ES-I3 (cell line): ENCODE data around the gene IL16.

Experiments
- H3K36me3 ChIP-seq: 2 replicates; pipeline ENCODE4 v1.6.1; 2013; ENCODE audit warnings: mild to moderate bottlenecking, low read length, control low read depth, moderate library complexity; ENCODE audit not compliant: insufficient read depth
- H3K4me1 ChIP-seq: 2 replicates; pipeline ENCODE4 v1.6.1; 2013; ENCODE audit warnings: mild to moderate bottlenecking, control low read depth, low read length; ENCODE audit not compliant: insufficient read depth
- H3K9ac ChIP-seq: 2 replicates; pipeline ENCODE4 v1.6.1; 2013; ENCODE audit warnings: low read depth, mild to moderate bottlenecking, low read length, moderate library complexity
- H3K9me3 ChIP-seq: 2 replicates; pipeline ENCODE4 v1.6.1; 2013; ENCODE audit warnings: mild to moderate bottlenecking, low read length, moderate library complexity; ENCODE audit not compliant: control insufficient read depth, insufficient read depth

Gene IL16

GRCh38 chr15:81209635-81210034, 13.0 kb downstream of the IL16 start:
- Histone ChIP-seq H3K9ac (no peak overlapping the region), H3K9me3 (no peaks in the 10 kb centered on the region; the same call in 1 of the 2 replicates), H3K36me3 (no peaks in the 10 kb centered on the region), H3K4me1 (no peaks in the 10 kb centered on the region)

DNA sequence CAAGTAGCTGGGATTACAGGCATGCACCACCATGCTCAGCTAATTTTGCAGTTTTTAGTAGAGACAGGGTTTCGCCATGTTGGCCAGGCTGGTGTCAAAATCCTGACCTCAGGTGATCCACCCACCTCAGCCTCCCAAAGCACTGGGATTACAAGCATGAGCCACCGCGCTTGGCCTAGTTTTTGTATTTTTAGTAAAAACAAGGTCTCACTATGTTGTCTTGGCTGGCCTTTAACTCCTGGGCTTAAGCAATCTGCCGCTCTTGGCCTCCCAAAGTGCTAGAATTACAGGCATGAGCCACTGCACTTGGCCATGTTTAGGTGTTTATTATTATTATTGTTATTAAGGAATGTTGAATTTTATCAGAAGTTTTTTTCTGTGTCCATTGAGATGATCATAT, 14.7 kb downstream of the IL16 start:
- H3K9ac ChIP-seq = no peak overlapping the region
- no peaks in the 10 kb centered on the region for H3K36me3 ChIP-seq
- no peaks in the 10 kb centered on the region; the same call in 1 of the 2 replicates for H3K9me3 ChIP-seq
- H3K4me1 ChIP-seq = no peaks in the 10 kb centered on the region

DNA sequence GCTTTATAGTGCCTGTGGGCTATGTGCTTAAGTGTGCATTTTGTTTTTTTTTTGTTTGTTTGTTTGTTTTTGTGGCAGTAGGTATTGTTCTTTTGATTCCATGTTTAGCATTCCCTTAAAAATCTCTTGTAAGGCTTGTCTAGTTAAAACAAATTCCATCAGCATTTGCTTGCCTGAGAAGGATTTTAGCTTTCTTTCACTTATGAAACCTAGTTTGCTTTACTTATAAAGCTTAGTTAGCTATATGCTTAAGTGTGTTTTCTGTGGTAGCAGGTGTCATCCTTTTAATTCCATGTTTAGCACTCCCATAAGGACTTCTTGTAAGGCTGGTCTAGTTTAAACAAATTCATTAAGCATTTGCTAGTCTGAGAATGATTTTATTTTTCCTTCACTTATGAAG, 17.3 kb downstream of the IL16 start:
- no peak overlapping the region for H3K9ac ChIP-seq
- H3K4me1 ChIP-seq = no peaks in the 10 kb centered on the region
- no peaks in the 10 kb centered on the region for H3K36me3 ChIP-seq
- H3K9me3 ChIP-seq = no peaks in the 10 kb centered on the region; the same call in 1 of the 2 replicates

GRCh38 chr15:81215531-81215930, 18.9 kb downstream of the IL16 start:
- H3K36me3 ChIP-seq = no peaks in the 10 kb centered on the region
- H3K9me3 ChIP-seq = no peaks in the 10 kb centered on the region; the same call in 1 of the 2 replicates
- no peaks in the 10 kb centered on the region for H3K4me1 ChIP-seq
- no peak overlapping the region for H3K9ac ChIP-seq

- Histone ChIP-seq H3K36me3 (no peaks in the 10 kb centered on the region), H3K9ac (no peak overlapping the region), H3K9me3 (no peaks in the 10 kb centered on the region; the same call in 1 of the 2 replicates), H3K4me1 (no peaks in the 10 kb centered on the region)
Observed at GRCh38 chr15:81215983-81216382, 19.3 kb downstream of the IL16 start.

DNA sequence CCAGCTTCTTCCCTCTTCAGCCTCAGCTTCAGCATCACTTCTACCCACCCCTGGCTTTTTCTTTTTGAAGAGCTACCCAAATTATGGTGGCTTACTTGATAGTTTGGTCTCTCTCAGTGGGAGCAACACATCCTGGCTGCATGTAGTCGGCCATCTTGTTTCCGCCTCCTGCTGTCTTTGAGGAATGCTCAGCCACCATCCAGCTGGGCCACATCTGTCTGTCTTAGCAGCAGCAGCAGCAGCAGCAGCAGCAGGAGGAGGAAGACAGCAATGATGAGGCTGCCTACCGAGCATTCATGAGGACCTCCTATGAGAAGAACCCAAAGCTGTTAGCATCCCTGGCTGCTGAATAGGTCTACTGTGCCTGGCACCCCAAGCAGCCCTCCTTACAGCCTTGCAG, 19.7 kb downstream of the IL16 start:
- no peaks in the 10 kb centered on the region for H3K36me3 ChIP-seq
- no peaks in the 10 kb centered on the region; the same call in 1 of the 2 replicates for H3K9me3 ChIP-seq

DNA sequence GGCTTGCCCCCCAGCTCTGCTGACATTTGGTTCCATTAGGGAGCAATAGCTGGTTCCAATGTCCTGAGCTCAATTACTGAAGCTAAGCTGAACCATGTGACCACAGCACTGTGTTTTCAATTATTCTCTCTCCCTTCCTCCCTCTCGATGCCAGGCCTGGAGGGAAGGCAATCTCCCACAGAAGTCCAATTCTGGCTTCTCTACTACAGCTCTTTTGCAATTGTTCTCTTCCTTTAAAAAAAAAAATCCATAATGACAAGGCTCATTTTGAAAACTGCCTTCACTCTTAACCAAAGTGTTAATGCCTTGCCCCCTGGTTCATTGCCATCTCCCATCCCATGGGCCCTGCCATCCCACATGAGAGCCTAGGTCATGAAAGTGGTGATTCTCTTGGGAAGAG, 24.8 kb downstream of the IL16 start:
- no peaks in the 10 kb centered on the region for H3K9me3 ChIP-seq
- H3K4me1 ChIP-seq = no peaks in the 10 kb centered on the region
- H3K9ac ChIP-seq = no peak overlapping the region
- no peaks in the 10 kb centered on the region for H3K36me3 ChIP-seq

More for the DNA sequence above, 19.7 kb downstream of the IL16 start:
- Histone ChIP-seq H3K9ac (no peak overlapping the region), H3K4me1 (no peaks in the 10 kb centered on the region)

DNA sequence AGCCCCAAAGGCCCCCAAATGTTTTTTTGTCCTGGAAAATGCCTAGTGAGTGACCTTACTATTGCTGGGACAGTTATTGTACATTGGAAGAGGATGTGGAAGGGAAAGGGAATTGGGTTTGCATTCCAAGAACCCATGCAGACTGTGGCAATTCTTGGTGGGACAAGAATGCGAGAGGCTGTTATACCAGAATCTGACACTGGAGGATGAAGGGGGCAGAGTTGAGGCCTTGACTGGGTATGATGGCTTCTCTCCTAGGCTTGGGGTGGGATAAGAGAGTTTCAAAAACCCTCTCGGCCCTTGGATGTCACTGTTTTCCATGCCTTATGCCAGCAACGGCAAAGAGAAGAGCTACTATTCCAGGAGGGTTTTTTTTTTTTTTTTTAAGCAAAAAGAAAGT, 25.3 kb downstream of the IL16 start:
- Histone ChIP-seq H3K9me3 (no peaks in the 10 kb centered on the region), H3K9ac (no peak overlapping the region), H3K4me1 (no peaks in the 10 kb centered on the region), H3K36me3 (no peaks in the 10 kb centered on the region)

DNA sequence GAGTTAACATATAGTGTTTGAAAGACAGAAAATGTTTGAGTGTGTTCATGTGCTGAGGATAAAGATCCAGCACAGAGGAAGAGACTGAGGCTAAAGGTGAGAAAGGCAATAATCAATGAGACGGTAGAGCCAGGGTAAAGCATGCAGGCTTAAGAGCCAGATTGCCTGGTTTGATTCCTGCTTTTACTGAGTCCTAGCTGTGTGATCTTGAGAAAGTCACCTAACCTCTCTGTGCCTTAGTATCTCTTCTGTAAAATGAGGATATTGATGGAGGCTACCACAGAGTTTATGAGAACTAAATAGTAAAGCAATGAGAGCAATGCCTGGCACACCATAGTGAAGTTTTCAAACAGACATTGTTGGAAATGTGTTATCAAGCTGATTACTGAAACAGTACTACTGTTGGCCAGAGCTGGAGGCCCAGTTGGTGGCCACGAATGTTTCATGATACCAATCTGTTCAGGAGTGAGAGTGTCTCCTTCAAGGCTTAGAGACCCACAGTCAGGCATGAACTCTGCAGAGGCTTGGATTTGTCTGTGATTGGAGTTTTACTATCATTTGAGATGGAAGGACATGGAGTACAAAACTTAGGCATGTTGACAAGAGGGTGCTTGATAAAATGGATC, 26.8 kb downstream of the IL16 start:
- H3K36me3 ChIP-seq = no peaks in the 10 kb centered on the region
- no peaks in the 10 kb centered on the region for H3K4me1 ChIP-seq
- no peak overlapping the region for H3K9ac ChIP-seq
- no peaks in the 10 kb centered on the region for H3K9me3 ChIP-seq

DNA sequence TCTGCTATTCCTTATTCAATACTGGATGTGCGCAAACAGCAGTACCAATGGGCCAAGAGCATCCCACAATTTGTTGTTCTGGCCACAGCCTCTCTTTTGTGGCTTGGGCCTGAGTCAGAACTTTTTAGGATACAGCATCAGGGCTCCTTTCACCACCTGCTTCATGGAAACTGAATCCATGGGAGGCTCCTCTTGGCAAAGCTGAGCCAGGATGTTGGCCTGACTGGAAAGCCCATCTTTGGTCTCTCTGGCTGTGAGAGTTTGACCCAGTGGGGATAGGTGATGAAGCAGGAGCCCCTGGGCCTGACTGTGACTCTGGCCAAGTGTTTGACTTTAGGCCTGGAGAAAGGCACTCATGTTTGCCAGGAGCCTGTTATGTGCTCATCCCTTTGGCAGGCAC, 27.6 kb downstream of the IL16 start:
- H3K9ac ChIP-seq = no peak overlapping the region
- no peaks in the 10 kb centered on the region for H3K36me3 ChIP-seq
- H3K9me3 ChIP-seq = no peaks in the 10 kb centered on the region
- H3K4me1 ChIP-seq = no peaks in the 10 kb centered on the region

DNA sequence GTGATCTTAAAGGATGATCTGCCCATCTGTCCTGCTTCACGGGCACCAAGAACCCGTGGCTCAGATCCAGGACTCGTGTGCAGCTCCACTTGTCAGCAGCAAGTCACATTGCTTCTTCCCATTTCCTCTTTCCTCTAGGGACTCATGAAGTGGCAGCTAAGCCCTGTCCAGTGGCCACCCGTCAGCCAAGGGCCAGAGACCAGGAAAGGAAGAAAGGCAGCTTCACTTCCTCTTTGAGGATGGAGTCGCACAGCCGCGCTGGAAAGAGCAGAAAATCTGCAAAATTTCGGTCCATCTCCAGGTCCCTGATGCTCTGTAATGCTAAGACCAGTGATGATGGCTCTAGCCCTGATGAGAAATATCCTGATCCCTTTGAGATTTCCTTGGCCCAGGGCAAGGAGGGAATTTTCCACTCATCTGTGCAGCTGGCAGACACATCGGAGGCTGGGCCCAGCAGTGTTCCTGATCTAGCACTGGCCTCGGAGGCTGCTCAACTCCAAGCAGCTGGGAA, 28.5 kb downstream of the IL16 start:
- Histone ChIP-seq H3K9ac (no peak overlapping the region), H3K4me1 (no peaks in the 10 kb centered on the region), H3K9me3 (no peaks in the 10 kb centered on the region), H3K36me3 (no peaks in the 10 kb centered on the region)

GRCh38 chr15:81227716-81228115, 31.0 kb downstream of the IL16 start:
- no peak overlapping the region for H3K9ac ChIP-seq
- no peaks in the 10 kb centered on the region for H3K9me3 ChIP-seq
- H3K36me3 ChIP-seq = no peaks in the 10 kb centered on the region
- no peaks in the 10 kb centered on the region for H3K4me1 ChIP-seq

DNA sequence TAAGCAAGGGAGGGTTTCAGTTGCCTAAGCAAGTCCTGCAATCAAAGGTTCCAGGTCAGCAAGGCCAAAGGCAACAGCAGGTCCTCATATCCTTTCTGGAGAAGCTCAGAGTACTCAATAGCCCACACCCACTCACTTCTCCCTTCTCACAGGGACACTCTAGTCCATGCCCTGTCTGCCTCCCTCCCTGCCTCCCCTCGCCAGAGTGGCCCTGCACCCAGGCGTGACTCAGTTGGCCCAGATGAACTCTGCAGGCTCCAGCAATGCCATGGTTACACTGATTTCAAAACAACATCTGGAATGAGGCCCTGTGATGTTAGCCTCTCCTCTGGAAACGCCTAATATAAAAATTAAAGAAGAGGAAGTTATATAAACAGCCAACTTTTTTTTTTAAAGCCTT, 32.9 kb downstream of the IL16 start:
- Histone ChIP-seq H3K9ac (no peak overlapping the region), H3K36me3 (no peaks in the 10 kb centered on the region), H3K4me1 (no peaks in the 10 kb centered on the region), H3K9me3 (no peaks in the 10 kb centered on the region)

DNA sequence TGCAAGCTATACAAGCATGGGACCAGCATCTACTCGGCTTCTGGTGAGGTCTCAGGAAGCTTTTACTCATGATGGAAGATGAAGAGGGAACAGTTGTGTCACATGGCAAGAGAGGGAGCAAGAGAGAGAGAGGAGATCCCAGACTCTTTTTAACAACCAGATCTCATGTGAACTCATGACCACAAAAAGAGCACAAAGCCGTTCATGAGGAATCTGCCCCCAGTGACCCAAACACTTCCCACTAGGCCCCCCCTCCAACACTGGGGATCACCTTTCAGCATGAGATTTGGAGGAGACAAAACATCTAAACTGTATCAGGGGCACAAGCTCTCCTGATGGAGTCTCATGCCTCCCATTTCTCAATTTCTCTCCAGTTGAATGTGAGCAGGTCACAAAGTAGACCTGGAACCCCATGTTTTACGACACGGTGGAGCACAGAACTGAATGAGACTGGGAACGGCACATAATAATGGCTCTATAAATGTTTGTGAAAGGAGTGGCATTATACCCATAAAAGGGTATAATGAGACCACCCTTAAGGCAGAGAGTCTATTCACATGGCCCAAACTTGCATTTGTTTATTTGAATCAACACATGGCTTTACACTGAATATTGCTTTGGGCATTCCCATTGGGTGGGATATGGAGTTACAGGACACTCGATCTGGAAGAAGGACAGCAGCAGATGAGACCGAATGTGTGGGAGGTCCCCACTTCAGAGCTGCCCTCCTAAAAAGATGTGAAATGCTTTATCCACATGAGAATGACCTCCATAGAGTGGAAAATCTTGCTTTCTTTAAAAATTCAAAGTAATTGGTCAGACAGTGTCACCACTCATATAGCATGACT, 38.8 kb downstream of the IL16 start:
- Histone ChIP-seq H3K9ac (no peak overlapping the region), H3K36me3 (no peaks in the 10 kb centered on the region), H3K9me3 (no peaks in the 10 kb centered on the region), H3K4me1 (no peaks in the 10 kb centered on the region)

GRCh38 chr15:81239190-81239589, 42.5 kb downstream of the IL16 start:
- H3K4me1 ChIP-seq = no peaks in the 10 kb centered on the region
- H3K9ac ChIP-seq = no peak overlapping the region
- no peaks in the 10 kb centered on the region; the same call in 1 of the 2 replicates for H3K9me3 ChIP-seq
- no peaks in the 10 kb centered on the region for H3K36me3 ChIP-seq
